ENCODE results near the gene CPE.
A peak's percentile ranks its signal among the peaks of the same experiment; 100 is the strongest.

Gene CPE

DNA sequence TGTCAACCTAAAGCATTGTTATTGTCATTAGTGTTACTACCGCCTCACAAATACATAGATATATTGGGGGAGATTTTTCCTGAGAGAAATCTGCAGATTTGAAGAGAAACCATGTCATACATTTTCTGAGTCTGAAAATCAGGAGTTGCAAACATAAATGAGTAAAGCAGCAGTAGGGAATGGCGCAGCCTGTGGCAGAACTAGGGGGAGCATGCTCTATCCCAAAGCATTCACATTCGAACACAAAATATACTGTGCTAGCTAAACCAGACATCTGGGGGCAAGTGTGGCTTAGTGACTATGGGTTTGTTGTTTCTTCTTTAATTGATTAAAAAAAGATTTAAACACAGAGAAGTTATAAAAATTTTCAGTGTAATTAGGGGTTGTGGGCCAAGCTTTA, 83.2 kb downstream of the CPE start:
- H3K27ac ChIP-seq (replicated peaks) = no peak overlapping the region
- no peak for DNase-seq (ENCODE audit: low read depth in 1 of 2, low spot score in 1 of 2)

GRCh38 chr4:165464376-165464775, 85.6 kb downstream of the CPE start:
- TF ChIP-seq SPI1 (IDR thresholded peaks at IDR 0.05; ENCODE audit: borderline replicate concordance, low read depth) (no peak), GABPA (IDR thresholded peaks at IDR 0.05; ENCODE audit: low read depth) (no peak), POLR2AphosphoS5 (IDR thresholded peaks at IDR 0.05; ENCODE audit: low read depth) (no peak), REST (IDR thresholded peaks at IDR 0.05; ENCODE audit: insufficient replicate concordance, low read depth) (no peak)
- TF ChIP-seq, protein P1, sequence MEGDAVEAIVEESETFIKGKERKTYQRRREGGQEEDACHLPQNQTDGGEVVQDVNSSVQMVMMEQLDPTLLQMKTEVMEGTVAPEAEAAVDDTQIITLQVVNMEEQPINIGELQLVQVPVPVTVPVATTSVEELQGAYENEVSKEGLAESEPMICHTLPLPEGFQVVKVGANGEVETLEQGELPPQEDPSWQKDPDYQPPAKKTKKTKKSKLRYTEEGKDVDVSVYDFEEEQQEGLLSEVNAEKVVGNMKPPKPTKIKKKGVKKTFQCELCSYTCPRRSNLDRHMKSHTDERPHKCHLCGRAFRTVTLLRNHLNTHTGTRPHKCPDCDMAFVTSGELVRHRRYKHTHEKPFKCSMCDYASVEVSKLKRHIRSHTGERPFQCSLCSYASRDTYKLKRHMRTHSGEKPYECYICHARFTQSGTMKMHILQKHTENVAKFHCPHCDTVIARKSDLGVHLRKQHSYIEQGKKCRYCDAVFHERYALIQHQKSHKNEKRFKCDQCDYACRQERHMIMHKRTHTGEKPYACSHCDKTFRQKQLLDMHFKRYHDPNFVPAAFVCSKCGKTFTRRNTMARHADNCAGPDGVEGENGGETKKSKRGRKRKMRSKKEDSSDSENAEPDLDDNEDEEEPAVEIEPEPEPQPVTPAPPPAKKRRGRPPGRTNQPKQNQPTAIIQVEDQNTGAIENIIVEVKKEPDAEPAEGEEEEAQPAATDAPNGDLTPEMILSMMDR (IDR thresholded peaks at IDR 0.05; ENCODE audit: insufficient read depth, low read length) = no peak

More for the DNA sequence above, 83.2 kb downstream of the CPE start:
- TF ChIP-seq GABPA (IDR thresholded peaks at IDR 0.05; ENCODE audit: low read depth) = no peak
- TF ChIP-seq, protein P1 (IDR thresholded peaks at IDR 0.05; ENCODE audit: insufficient read depth, low read length) = no peak
- no peak for TF ChIP-seq SPI1 (IDR thresholded peaks at IDR 0.05; ENCODE audit: borderline replicate concordance, low read depth)
- TF ChIP-seq REST (IDR thresholded peaks at IDR 0.05; ENCODE audit: insufficient replicate concordance, low read depth) = no peak
- TF ChIP-seq POLR2AphosphoS5 (IDR thresholded peaks at IDR 0.05; ENCODE audit: low read depth) = no peak
- no peak overlapping the region for H3K4me3 ChIP-seq (replicated peaks; ENCODE audit: insufficient read depth, low read length)
- H3K27me3 ChIP-seq (ENCODE audit: insufficient read depth, poor library complexity, severe bottlenecking) = no peaks in the 10 kb centered on the region

GRCh38 chr4:165464813-165465381, 86.1 kb downstream of the CPE start:
- no peak overlapping the region for H3K27ac ChIP-seq (replicated peaks)
- peak; percentile 3 to 22 for DNase-seq (ENCODE audit: low read depth in 1 of 2, low spot score in 1 of 2)
- no peak for TF ChIP-seq SPI1 (IDR thresholded peaks at IDR 0.05; ENCODE audit: borderline replicate concordance, low read depth)
- TF ChIP-seq, protein P1 (IDR thresholded peaks at IDR 0.05; ENCODE audit: insufficient read depth, low read length) = peak; percentile 53
- no peak overlapping the region for H3K4me3 ChIP-seq (replicated peaks; ENCODE audit: insufficient read depth, low read length)
- peaks cover 3% of the 10 kb centered on the region for H3K27me3 ChIP-seq (ENCODE audit: insufficient read depth, poor library complexity, severe bottlenecking)

More at GRCh38 chr4:165464376-165464775, 85.6 kb downstream of the CPE start:
- peaks cover under 1% of the 10 kb centered on the region for H3K27me3 ChIP-seq (ENCODE audit: insufficient read depth, poor library complexity, severe bottlenecking)
- DNase-seq (ENCODE audit: low read depth in 1 of 2, low spot score in 1 of 2) = no peak
- H3K4me3 ChIP-seq (replicated peaks; ENCODE audit: insufficient read depth, low read length) = no peak overlapping the region
- no peak overlapping the region for H3K27ac ChIP-seq (replicated peaks)

GRCh38 chr4:165470009-165470408, 91.2 kb downstream of the CPE start:
- peaks cover 3% of the 10 kb centered on the region for H3K27me3 ChIP-seq (ENCODE audit: insufficient read depth, poor library complexity, severe bottlenecking)

More at GRCh38 chr4:165470009-165470408, 91.2 kb downstream of the CPE start:
- Histone ChIP-seq H3K27ac (replicated peaks) (no peak overlapping the region), H3K4me3 (replicated peaks; ENCODE audit: insufficient read depth, low read length) (no peak overlapping the region)
- no peak for DNase-seq (ENCODE audit: low read depth in 1 of 2, low spot score in 1 of 2)
- TF ChIP-seq POLR2AphosphoS5 (IDR thresholded peaks at IDR 0.05; ENCODE audit: low read depth) = no peak
- TF ChIP-seq REST (IDR thresholded peaks at IDR 0.05; ENCODE audit: insufficient replicate concordance, low read depth) = no peak

All from HL-60 (cell line).